SH-SY5Y (cell line): Measurements from ENCODE around the gene CD52.

Experiments used
- GATA2 ChIP-seq: IDR thresholded peaks from 2 replicates; pipeline ENCODE4 v1.6.1; 2011; ENCODE audit warnings: mild to moderate bottlenecking, low read depth, low read length
- GATA3 ChIP-seq: IDR thresholded peaks from 2 replicates; pipeline ENCODE4 v1.6.1; 2011; ENCODE audit warnings: low read depth, mild to moderate bottlenecking, low read length, moderate library complexity

CD52 gene

GRCh38 chr1:26280333-26281042 is 37.3 kb upstream of the CD52 start:
- TF ChIP-seq GATA3 (no peak), GATA2 (no peak)

- TF ChIP-seq GATA2 (no peak), GATA3 (no peak)
Observed at GRCh38 chr1:26281091-26281958, 36.4 kb upstream of the CD52 start.

- TF ChIP-seq GATA3 (no peak), GATA2 (no peak)
Observed at GRCh38 chr1:26281971-26282370, 35.8 kb upstream of the CD52 start.

GRCh38 chr1:26282401-26282918 is 35.3 kb upstream of the CD52 start:
- TF ChIP-seq GATA2 (no peak), GATA3 (no peak)

- TF ChIP-seq GATA2 (no peak), GATA3 (no peak)
Observed at GRCh38 chr1:26283279-26283853, 34.4 kb upstream of the CD52 start.

- TF ChIP-seq GATA3 = no peak
- TF ChIP-seq GATA2 = no peak
Observed at GRCh38 chr1:26283871-26284596, 33.7 kb upstream of the CD52 start.

- TF ChIP-seq GATA3 (no peak), GATA2 (no peak)
Observed at GRCh38 chr1:26284597-26285347, 33.0 kb upstream of the CD52 start.

GRCh38 chr1:26285366-26286063 is 32.2 kb upstream of the CD52 start:
- TF ChIP-seq GATA2 = no peak
- TF ChIP-seq GATA3 = no peak

GRCh38 chr1:26286064-26286416 is 31.7 kb upstream of the CD52 start:
- TF ChIP-seq GATA2 = no peak
- no peak for TF ChIP-seq GATA3

GRCh38 chr1:26287033-26287711 is 30.6 kb upstream of the CD52 start:
- TF ChIP-seq GATA3 = no peak
- TF ChIP-seq GATA2 = no peak

GRCh38 chr1:26287811-26288210 is 29.9 kb upstream of the CD52 start:
- no peak for TF ChIP-seq GATA3
- no peak for TF ChIP-seq GATA2

- TF ChIP-seq GATA3 = no peak
- TF ChIP-seq GATA2 = no peak
Observed at GRCh38 chr1:26288311-26288941, 29.3 kb upstream of the CD52 start.
